ENCODE results near the gene KRT79.

GRCh38 chr12:52799505-52800211, 34.5 kb downstream of the KRT79 start:
- TF ChIP-seq CTCF (IDR thresholded peaks at IDR 0.05; ENCODE audit: insufficient read depth, low read length) (no peak), REST (IDR thresholded peaks at IDR 0.05; ENCODE audit: insufficient replicate concordance, low read depth) (no peak), POLR2AphosphoS5 (IDR thresholded peaks at IDR 0.05; ENCODE audit: low read depth) (no peak), SPI1 (IDR thresholded peaks at IDR 0.05; ENCODE audit: borderline replicate concordance, low read depth) (no peak)
